ENCODE measurements around the gene SORL1. TPM values are rescaled to one million over a fixed set of nuclear protein-coding genes. Genes with fewer than 3 reads are reported as not detected.

The SORL1 gene
- total and polyA plus RNA-seq, 2 donors from 2014 or later = 15.2 to 74.2 TPM

- TF ChIP-seq CTCF (IDR thresholded peaks at IDR 0.05; ENCODE audit: borderline replicate concordance, extremely low read depth, insufficient read depth) = no peak
- Histone ChIP-seq H3K36me3 (ENCODE audit: control insufficient read depth in 2 of 3, insufficient read depth in 3 of 3, low read length in 3 of 3) (peaks cover 0 to 3% (median 2%) of the 10 kb centered on the region in 3 donors), H3K9ac (ENCODE audit: low read length in 3 of 3) (no peak overlapping the region), H3K4me3 (ENCODE audit: low read length in 3 of 3) (no peak overlapping the region), H3K9me3 (ENCODE audit: control insufficient read depth in 2 of 3, insufficient read depth in 1 of 3, low read length in 3 of 3) (peaks cover 0 to 7% (median 3%) of the 10 kb centered on the region in 3 donors), H3K27ac (ENCODE audit: low read depth in 2 of 2, low read length in 2 of 2) (no peak overlapping the region), H3K4me1 (ENCODE audit: control insufficient read depth in 2 of 3, insufficient read depth in 2 of 3, low read depth in 1 of 3, low read length in 3 of 3) (no peaks in the 10 kb centered on the region), H3K27me3 (ENCODE audit: control insufficient read depth, insufficient read depth, low read length) (no peaks in the 10 kb centered on the region)
- intact Hi-C loops (cut with DNase I) = no loop called here
- FAIRE-seq (no peak), DNase-seq (no peak)
Observed at GRCh38 chr11:121525376-121525775, 73.3 kb downstream of the SORL1 start.

- intact Hi-C loops (cut with DNase I) = no loop called here
- Histone ChIP-seq H3K9ac (ENCODE audit: low read length in 3 of 3) (no peak overlapping the region), H3K27me3 (ENCODE audit: control insufficient read depth, insufficient read depth, low read length) (no peaks in the 10 kb centered on the region), H3K4me1 (ENCODE audit: control insufficient read depth in 2 of 3, insufficient read depth in 2 of 3, low read depth in 1 of 3, low read length in 3 of 3) (no peaks in the 10 kb centered on the region), H3K27ac (ENCODE audit: low read depth in 2 of 2, low read length in 2 of 2) (no peak overlapping the region), H3K9me3 (ENCODE audit: control insufficient read depth in 2 of 3, insufficient read depth in 1 of 3, low read length in 3 of 3) (peaks cover 0 to 13% (median 3%) of the 10 kb centered on the region in 3 donors), H3K36me3 (ENCODE audit: control insufficient read depth in 2 of 3, insufficient read depth in 3 of 3, low read length in 3 of 3) (peaks cover 0 to 2% (median 0%) of the 10 kb centered on the region in 3 donors), H3K4me3 (ENCODE audit: low read length in 3 of 3) (no peak overlapping the region)
- TF ChIP-seq CTCF (IDR thresholded peaks at IDR 0.05; ENCODE audit: borderline replicate concordance, extremely low read depth, insufficient read depth) = no peak
- DNase-seq (no peak), FAIRE-seq (no peak)
Observed at GRCh38 chr11:121530257-121530656, 78.1 kb downstream of the SORL1 start.

- intact Hi-C loops (cut with DNase I) = no loop called here
- TF ChIP-seq CTCF (IDR thresholded peaks at IDR 0.05; ENCODE audit: borderline replicate concordance, extremely low read depth, insufficient read depth) = no peak
- no peak overlapping the region for H3K4me3 ChIP-seq (ENCODE audit: low read length in 3 of 3)
- peaks cover 0 to 8% (median 3%) of the 10 kb centered on the region in 3 donors for H3K9me3 ChIP-seq (ENCODE audit: control insufficient read depth in 2 of 3, insufficient read depth in 1 of 3, low read length in 3 of 3)
- H3K36me3 ChIP-seq (ENCODE audit: control insufficient read depth in 2 of 3, insufficient read depth in 3 of 3, low read length in 3 of 3) = no peaks in the 10 kb centered on the region
- no peak for FAIRE-seq
- DNase-seq = no peak
- H3K27ac ChIP-seq (ENCODE audit: low read depth in 2 of 2, low read length in 2 of 2) = no peak overlapping the region
- no peaks in the 10 kb centered on the region for H3K4me1 ChIP-seq (ENCODE audit: control insufficient read depth in 2 of 3, insufficient read depth in 2 of 3, low read depth in 1 of 3, low read length in 3 of 3)
- H3K9ac ChIP-seq (ENCODE audit: low read length in 3 of 3) = no peak overlapping the region
- no peaks in the 10 kb centered on the region for H3K27me3 ChIP-seq (ENCODE audit: control insufficient read depth, insufficient read depth, low read length)
Observed at GRCh38 chr11:121533601-121534000, 81.5 kb downstream of the SORL1 start.
